GM19239 (cell line): ENCODE measurements around the gene SLC7A5.
"Not testable (repeated sequence)": the region's sequence is repeated elsewhere in the genome, so short reads cannot be mapped to it uniquely, and the experiment has no call there.

Experiments
- DNase-seq: peaks from one replicate; pipeline ENCODE4 v3.0.0; 2011; ENCODE audit warnings: low spot score; ENCODE audit not compliant: insufficient read length
- FAIRE-seq: peaks from 2 replicates; lab custom pipeline; 2011; peaks lifted over from hg19 to GRCh38; lab: Jason Lieb, UNC

The SLC7A5 gene

DNA sequence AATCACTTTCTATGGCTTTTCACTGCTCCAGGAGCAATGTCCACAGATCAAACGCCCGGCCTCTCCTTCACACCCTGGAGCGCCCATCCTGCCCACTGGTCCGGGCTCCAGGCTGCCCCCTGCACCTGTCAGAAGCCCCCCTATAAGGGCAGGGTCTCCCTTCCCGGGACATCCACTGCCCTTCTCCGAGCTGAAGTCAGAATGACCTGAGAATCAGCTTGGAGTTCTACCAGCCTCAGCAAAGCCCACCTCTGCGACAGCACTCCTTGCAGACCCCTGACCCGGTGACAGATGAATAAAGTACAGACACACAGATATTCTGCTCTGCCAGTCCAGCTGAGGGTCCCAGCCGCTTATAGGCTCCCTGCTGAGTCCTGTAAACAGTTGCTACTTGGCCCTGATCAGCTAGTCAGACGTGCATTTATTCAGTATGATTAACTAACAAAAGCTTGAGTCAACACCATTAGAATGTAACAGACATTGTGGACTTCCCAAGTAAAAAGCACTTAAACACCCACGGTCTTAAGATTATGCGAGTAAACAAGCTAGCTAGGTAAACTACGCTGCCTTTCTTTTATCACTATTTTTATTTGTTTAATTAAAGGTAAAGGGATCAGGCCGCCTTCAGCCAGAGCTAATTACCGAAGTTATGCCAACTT lies 4.8 kb downstream of the SLC7A5 start:
- FAIRE-seq (no peak), DNase-seq (no peak)

GRCh38 chr16:87863327-87863635 lies 6.0 kb downstream of the SLC7A5 start:
- FAIRE-seq, DNase-seq: not testable (repeated sequence)

GRCh38 chr16:87862597-87863326 lies 6.5 kb downstream of the SLC7A5 start:
- not testable (repeated sequence) for DNase-seq, FAIRE-seq

DNA sequence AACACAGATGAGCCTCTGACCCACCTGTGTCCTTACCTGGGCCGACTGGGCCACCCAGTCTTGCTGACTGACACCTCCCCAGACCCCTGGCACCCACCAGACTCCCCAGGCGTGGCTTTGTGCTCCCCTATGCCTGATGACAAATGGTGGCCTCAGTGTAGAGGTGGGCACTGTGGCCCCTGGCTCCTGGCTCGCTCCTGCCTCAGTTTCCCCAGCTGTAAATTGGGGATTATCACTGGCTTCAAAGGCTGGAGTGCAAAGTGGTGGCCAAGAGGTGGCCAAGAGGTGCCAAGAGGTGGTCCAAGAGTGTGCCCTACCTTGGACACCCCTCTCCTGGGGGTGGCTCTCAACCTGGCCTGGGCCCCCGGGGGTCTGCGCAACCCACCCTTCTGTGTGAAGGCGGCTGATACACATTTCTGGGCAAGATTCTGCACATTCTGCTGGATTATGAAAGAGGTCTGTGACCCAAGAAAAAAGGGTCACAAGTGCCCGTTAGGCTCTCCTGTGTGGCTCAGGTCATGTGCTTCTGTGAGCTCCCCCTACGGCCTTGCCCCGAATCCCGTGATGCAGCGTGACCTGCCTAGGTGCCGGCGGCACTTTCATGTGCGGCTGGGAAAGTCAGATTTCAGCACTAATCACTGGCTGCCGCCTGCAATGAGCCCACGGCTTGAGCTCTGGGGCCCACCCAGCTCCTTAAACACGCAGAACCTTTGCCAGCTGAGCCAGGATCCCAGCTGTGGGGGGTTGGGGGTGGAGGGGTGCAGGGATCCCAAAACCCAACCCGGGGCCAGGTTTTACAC lies 7.8 kb downstream of the SLC7A5 start:
- FAIRE-seq, DNase-seq: not testable (repeated sequence)

DNA sequence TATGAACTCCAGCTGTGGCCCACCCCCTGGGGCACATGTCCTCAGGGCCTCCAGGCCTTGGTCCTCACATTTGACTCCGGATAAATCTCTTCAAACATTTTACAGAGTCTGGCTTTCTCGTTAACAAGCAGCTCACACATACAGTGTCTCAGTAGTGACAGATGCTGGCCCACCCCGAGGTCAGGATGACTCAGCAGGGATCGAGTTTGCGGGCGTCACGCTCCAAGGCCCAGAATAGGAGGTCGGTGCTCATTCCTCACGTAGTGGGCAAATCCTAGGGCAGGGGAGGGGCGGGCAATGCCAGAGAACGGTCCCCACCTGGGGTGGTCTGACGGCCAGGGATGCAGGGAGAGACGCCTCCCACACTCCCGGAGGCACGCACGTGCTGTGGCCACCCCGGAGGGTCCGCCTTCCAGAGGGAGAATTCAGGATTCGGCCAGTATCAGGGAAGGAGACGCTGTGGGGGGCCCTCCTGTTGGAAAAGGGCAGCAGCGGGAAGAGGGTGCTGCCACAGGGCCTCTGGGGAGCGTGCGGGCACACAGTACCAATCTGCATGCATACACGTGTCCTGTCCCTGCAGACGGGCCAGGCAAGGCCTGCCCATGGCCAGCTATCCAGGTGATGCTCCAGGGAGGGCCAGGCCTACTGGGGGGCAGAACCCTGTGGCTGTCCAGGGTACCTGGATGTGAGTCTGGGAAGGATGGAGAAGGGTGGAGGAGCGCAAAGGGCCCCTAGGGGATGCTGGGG lies 8.6 kb downstream of the SLC7A5 start:
- DNase-seq (no peak), FAIRE-seq (no peak)

DNA sequence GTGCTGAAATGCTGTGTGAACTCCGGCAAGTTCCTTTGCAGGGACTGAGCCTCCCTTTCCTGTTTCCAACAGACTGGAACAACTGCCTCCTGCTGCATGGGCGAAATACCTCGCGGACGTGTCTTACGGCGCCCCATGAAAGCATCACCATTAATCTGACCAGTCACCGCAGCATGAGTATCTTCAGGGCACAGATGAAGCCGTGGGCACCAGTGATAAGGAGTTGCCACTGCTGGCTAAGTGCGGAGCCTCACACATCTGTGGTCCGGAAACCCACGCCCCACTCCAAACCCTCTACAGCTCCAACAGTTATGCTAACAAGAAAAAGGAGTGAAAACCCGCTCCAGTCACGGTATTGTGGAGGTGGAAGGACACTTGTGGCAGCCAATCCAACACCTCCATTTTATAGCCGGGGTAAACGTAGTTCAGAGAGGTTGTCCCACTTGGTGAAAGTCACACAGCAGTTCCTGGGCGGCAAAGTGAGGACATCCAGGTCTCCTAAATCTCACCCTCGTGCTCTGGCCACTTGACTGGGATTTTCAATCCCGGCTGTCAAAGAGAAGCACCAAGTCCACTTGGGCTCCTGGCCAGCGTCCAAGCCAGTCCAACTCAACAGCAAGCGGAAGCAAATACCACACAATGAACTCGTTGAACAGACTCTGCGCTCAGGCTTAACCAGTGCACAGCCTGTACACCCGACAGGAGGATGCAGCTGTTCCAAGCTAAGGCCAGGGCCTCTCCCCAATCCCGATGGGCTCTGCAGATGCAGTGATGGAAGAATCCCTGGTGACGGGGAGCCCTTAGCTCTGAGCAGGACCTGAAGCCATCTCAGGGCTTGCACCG lies 10.9 kb downstream of the SLC7A5 start:
- not testable (repeated sequence) for FAIRE-seq, DNase-seq

DNA sequence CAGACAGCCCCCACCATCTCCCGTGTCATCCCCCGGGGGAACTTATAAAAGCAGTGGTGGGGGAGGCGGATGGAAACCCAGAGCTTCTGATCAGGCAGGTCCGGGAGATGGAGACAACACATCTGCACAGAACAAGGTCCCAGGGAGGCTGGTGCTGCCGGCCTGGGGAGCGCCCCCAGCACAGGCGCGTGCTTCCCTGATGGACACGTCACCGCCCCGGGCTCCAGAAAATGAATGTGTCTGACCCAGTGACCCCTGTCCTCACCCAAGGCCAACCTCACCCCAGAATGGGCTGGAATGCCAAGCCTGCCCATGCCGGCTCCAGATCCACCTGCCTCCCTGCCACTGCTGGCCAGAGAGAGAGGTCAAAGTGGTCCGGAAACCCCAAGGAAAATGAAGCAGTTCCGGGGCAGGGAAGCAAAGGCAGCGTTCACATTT lies 12.5 kb downstream of the SLC7A5 start:
- FAIRE-seq (no peak), DNase-seq (no peak)

DNA sequence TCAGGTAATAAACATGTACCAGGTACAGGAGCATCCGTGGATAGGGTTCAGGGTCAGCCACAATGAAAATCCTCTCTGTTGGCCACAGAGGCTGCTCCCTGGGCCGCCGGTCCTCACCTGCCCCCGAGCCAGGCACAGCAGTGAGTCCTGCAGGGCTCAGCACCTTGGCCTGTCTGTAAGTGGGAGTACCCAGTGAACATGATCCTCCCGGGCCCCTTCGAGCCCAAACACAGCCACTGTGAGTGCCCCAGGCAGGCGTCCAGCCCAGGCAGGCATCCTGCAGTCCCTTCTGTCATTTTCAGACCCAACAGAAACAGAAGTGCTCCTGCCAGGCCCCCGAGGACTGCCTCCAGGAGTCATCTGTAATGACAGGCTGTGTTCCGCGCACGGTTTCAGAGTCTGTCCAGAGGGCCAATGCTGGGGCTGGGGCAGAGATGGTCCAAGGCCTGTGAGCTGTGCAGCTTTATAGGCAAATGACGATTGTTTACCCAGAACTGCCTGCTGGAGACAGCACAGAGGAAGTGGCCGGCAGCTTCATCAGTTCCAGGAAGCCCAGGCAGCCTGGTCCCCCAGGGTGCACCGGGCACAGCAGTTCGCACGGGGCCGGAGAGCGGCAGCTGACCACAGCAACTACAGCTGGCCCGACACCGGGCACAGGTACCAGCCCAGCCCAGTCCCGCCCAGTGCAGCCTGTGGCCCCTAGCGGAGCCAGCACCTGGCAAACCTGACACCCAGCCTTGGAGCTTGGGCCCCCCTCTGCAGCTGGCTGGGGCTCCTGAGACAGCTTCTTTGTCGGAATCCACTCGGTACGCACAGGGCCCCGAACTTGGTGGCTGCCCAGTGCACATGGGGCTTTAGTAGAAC lies 13.2 kb downstream of the SLC7A5 start:
- no peak for DNase-seq
- no peak for FAIRE-seq

DNA sequence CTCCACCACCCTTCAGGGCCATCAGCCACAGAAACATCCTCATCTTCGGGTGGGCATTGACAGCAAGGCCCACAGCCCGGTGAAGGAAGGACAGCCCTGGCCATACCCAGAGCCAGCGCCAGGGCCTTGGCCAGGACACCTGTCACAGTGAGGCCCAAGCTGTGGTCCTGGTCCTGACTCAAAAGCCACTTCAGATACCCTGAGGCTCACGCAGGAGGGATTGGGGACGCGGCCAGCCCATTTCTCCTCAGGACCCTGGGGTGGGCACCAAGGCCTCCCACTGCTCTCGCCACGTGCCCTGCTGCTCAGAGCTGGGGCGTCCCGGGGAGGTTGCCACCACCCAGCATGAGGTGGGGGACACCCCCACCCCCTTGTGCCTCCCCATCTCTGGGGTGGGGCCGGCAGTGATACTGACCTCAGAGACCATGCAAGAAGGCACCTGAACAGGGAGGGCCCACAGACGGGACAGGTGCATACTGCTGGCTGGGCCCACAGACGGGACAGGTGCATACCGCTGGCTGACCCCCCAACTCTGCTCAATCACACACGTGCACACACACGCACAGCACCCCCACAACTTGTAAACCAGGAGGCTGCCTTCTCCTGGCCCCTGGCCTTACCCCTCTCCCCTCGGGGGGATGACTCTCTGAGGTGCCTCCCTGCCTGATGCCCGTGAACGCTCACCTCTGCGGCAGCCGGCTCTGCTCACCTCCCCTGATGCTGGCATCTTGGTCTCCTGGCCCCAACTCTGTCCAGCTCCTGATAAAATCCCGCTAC lies 14.2 kb downstream of the SLC7A5 start:
- FAIRE-seq (no peak), DNase-seq (no peak)

- DNase-seq, result no peak
These were observed 15.0 kb downstream of the SLC7A5 start for GRCh38 chr16:87854053-87854906.

GRCh38 chr16:87853411-87854052 lies 15.8 kb downstream of the SLC7A5 start:
- DNase-seq (peak; percentile 94), FAIRE-seq (no peak)

More at GRCh38 chr16:87854053-87854906, 15.0 kb downstream of the SLC7A5 start:
- FAIRE-seq, result no peak

DNA sequence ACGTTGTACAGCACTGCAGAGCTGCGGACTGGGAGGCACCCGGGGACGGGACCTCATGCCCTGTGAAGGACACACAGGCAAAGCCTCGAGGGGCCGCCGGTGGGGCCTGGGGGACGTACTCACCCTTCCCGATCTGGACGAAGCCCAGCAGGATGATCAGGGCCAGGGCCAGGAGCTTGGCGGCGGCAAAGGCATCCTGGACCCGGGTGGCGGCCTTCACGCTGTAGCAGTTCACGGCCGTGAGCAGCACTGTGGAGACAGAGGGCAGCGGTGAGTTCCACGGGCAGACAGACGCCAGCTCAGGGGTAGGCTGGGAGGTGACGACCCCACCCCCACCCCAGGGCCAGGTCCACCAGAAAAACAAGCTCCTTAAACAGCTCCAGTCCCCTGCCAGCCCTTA lies 17.7 kb downstream of the SLC7A5 start:
- DNase-seq (no peak), FAIRE-seq (no peak)

GRCh38 chr16:87851141-87851587 lies 18.1 kb downstream of the SLC7A5 start:
- no peak for DNase-seq
- no peak for FAIRE-seq

- DNase-seq (peak; percentile 91), FAIRE-seq (no peak)
These were observed 19.0 kb downstream of the SLC7A5 start for GRCh38 chr16:87850009-87851006.

DNA sequence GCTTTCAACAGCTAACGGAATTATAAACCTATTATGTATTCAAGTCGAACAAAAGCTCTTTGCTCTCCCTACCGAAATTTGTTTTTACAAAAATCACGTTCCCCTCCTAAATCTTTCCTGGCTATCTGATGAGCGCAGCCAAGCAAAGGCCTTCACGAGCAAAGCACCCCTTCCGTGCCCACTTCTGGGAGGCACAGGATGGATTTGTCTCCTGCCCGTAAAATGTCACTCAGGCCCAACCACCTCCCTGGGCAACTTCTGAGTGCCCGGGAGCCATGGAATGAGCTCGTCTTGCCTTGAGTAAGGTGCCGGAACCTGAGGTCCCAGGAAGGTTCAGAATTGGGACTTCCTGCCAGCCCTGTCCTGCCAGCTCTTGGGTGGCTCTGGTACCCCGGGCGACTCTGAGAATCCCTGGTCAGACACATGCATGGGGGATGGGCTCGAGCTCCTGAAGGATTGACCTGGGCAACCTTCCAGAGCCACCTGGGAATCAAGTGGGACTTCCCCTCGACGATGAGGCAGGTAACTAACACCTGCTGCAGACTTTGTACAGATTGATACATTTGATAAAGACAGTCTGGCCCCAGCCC lies 19.8 kb downstream of the SLC7A5 start:
- no peak for DNase-seq
- no peak for FAIRE-seq
